ENCODE results near the gene ATG2B. TPM values are rescaled to one million over a fixed set of nuclear protein-coding genes. Genes with fewer than 3 reads are reported as not detected.
"Not testable (repeated sequence)": the region's sequence is repeated elsewhere in the genome, so short reads cannot be mapped to it uniquely, and the experiment has no call there.

The ATG2B gene
- polyA plus RNA-seq, 2 of the 4 experiments (the other 2 are of a cell fraction), result 7.1 to 17.0 TPM

DNA sequence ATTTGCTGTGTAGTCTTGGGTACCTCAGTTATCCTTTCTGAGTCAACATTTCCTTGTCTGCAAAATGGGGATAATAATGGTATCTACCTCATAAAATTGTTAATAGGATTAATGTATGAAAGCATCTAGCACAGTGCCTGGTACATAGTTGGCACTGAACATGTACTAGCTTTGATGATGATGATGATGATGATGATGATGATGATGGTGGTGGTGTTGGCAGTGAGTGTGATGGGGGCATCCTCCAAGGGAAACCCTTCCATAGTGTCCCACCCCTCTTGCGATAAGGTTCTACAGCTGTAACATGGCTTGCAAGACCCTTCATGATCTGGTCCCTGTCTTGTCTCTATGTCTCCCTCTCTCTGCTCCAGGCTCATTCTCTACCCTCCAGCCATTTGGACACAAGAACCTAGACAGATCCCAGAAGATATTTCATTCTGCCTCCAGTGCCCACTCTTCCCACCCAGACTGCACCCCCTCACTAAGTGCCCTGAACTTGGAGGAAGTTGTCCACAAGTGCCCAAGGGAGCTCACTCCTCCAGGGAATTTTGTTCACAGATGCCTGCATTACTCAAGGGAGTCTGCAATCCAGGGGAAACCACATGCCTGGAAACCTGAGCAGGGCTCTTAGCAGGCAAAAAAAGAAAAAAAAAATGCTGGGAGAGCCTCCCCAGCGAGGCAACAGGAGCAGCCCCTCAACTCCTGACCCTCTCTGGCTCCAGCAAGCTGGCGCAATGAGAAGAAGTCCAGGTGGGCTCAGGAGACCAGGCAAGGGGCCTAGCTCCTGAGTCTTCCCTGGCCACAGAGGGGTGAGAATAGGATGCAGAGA lies 117.2 kb downstream of the ATG2B start:
- WGBS (ENCODE audit: missing lambda C conversion rate), result 60% methylated on average over 3 of the region's 3 CpGs
- ATAC-seq (peak; percentile 45 to 62), FAIRE-seq (no peak), DNase-seq (ENCODE audit: low read depth in 1 of 2, low spot score in 1 of 2) (no peak)
- H3K27ac ChIP-seq, result peak overlapping the region; percentile 76 to 91
- no peaks in the 10 kb centered on the region for H3K9me3 ChIP-seq
- ChIA-PET POLR2A (interaction anchor here (0.7 to 1.6 kb wide), 3 partner anchors 15 to 41 kb away, joined by 4 to 5 read pairs (median 4); partner anchors contain the start of gene BDKRB2), CTCF (interaction anchor here (0.6 to 9.1 kb wide), 9 partner anchors 8 to 147 kb away, joined by 3 to 66 read pairs (median 4); no protein-coding TSS in a partner anchor)
- H3K4me3 ChIP-seq, result no peak overlapping the region
- peaks cover 44% of the 10 kb centered on the region for H3K4me1 ChIP-seq
- H3K4me2 ChIP-seq, result peak overlapping the region; percentile 44
- TF ChIP-seq, protein P1, sequence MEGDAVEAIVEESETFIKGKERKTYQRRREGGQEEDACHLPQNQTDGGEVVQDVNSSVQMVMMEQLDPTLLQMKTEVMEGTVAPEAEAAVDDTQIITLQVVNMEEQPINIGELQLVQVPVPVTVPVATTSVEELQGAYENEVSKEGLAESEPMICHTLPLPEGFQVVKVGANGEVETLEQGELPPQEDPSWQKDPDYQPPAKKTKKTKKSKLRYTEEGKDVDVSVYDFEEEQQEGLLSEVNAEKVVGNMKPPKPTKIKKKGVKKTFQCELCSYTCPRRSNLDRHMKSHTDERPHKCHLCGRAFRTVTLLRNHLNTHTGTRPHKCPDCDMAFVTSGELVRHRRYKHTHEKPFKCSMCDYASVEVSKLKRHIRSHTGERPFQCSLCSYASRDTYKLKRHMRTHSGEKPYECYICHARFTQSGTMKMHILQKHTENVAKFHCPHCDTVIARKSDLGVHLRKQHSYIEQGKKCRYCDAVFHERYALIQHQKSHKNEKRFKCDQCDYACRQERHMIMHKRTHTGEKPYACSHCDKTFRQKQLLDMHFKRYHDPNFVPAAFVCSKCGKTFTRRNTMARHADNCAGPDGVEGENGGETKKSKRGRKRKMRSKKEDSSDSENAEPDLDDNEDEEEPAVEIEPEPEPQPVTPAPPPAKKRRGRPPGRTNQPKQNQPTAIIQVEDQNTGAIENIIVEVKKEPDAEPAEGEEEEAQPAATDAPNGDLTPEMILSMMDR (IDR thresholded peaks at IDR 0.05), result no peak
- TF ChIP-seq TP53 (CRISPR knock-in tag; IDR thresholded peaks at IDR 0.05) (no peak), HDAC2 (IDR thresholded peaks at IDR 0.05) (no peak), POLR2A (IDR thresholded peaks at IDR 0.05; ENCODE audit: low read length) (no peak), KDM5A (IDR thresholded peaks at IDR 0.05) (no peak), ESRRA (IDR thresholded peaks at IDR 0.05; ENCODE audit: borderline replicate concordance, low read length) (no peak), ZSCAN20 (CRISPR knock-in tag; IDR thresholded peaks at IDR 0.05) (no peak), MAFK (IDR thresholded peaks at IDR 0.05; ENCODE audit: partially characterized antibody) (no peak)
- TF ChIP-seq, protein P2, sequence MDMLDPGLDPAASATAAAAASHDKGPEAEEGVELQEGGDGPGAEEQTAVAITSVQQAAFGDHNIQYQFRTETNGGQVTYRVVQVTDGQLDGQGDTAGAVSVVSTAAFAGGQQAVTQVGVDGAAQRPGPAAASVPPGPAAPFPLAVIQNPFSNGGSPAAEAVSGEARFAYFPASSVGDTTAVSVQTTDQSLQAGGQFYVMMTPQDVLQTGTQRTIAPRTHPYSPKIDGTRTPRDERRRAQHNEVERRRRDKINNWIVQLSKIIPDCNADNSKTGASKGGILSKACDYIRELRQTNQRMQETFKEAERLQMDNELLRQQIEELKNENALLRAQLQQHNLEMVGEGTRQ (IDR thresholded peaks at IDR 0.05), result no peak
- TF ChIP-seq, protein P3, sequence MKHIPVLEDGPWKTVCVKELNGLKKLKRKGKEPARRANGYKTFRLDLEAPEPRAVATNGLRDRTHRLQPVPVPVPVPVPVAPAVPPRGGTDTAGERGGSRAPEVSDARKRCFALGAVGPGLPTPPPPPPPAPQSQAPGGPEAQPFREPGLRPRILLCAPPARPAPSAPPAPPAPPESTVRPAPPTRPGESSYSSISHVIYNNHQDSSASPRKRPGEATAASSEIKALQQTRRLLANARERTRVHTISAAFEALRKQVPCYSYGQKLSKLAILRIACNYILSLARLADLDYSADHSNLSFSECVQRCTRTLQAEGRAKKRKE (CRISPR knock-in tag; IDR thresholded peaks at IDR 0.05; ENCODE audit: low read depth), result no peak
- TF ChIP-seq, protein P4, sequence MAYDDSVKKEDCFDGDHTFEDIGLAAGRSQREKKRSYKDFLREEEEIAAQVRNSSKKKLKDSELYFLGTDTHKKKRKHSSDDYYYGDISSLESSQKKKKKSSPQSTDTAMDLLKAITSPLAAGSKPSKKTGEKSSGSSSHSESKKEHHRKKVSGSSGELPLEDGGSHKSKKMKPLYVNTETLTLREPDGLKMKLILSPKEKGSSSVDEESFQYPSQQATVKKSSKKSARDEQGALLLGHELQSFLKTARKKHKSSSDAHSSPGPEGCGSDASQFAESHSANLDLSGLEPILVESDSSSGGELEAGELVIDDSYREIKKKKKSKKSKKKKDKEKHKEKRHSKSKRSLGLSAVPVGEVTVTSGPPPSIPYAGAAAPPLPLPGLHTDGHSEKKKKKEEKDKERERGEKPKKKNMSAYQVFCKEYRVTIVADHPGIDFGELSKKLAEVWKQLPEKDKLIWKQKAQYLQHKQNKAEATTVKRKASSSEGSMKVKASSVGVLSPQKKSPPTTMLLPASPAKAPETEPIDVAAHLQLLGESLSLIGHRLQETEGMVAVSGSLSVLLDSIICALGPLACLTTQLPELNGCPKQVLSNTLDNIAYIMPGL (CRISPR knock-in tag; IDR thresholded peaks at IDR 0.05; ENCODE audit: borderline replicate concordance), result no peak

DNA sequence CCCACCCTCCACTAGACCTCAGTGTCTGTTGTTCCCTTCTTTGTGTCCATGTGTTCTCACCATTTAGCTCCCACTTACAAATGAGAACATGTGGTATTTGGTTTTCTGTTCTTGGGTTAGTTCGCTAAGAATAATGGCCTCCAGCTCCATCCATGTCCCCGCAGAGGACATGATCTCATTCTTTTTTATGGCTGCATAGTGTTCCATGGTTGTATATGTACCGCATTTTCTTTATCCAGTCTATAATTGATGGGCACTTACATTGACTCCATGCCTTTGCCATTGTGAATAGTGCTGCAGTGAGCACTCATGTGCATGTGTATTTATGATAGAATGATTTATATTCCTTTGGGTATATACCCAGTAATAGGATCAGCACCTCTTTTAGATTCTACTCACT lies 118.1 kb downstream of the ATG2B start:
- not testable (repeated sequence) for H3K9me3 ChIP-seq; FAIRE-seq; DNase-seq (ENCODE audit: low read depth in 1 of 2, low spot score in 1 of 2); ATAC-seq; H3K4me3 ChIP-seq; H3K4me2 ChIP-seq
- Histone ChIP-seq H3K27ac (peak overlapping the region; percentile 76 to 91; a peak in 4 of 6 replicates), H3K4me1 (peaks cover 42% of the 10 kb centered on the region)
- 79% methylated on average over 3 of the region's 3 CpGs for WGBS (ENCODE audit: missing lambda C conversion rate)
- CTCF ChIA-PET, result interaction anchor here (1.6 to 9.1 kb wide), 2 partner anchors 28 to 145 kb away, joined by 10 to 66 read pairs; no protein-coding TSS in a partner anchor
- POLR2A ChIA-PET, result interaction anchor here (0.7 kb wide), 1 partner anchor 688 kb away, joined by 3 read pairs; no protein-coding TSS in a partner anchor

DNA sequence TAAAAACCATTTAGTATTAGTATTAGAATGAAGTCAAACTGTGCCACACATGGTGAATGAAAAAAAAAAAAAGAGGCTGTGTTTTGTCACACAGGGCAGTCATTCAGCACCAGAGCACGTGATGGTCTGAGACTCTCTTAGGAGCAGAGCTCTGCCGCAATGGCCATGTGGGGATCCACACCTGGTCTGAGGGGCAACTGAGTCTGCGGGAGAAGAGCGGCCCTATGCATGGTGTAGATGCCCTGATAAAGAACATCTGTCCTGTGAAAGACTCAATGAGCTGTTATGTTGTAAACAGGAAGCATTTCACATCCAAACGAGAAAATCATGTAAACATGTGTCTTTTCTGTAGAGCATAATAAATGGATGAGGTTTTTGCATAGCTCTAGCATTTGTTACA lies 119.4 kb downstream of the ATG2B start:
- no peak overlapping the region for H3K4me3 ChIP-seq
- DNase-seq (ENCODE audit: low read depth in 1 of 2, low spot score in 1 of 2) (no peak), FAIRE-seq (no peak), ATAC-seq (no peak)
- CTCF ChIA-PET, result interaction anchor here (0.7 to 9.1 kb wide), 4 partner anchors 12 to 246 kb away, joined by 3 to 66 read pairs (median 4); partner anchors contain the start of gene BDKRB1
- TF ChIP-seq, protein P5, sequence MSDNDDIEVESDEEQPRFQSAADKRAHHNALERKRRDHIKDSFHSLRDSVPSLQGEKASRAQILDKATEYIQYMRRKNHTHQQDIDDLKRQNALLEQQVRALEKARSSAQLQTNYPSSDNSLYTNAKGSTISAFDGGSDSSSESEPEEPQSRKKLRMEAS (IDR thresholded peaks at IDR 0.05), result no peak
- no peak for TF ChIP-seq FOXS1 (CRISPR knock-in tag; IDR thresholded peaks at IDR 0.05)
- TF ChIP-seq CEBPB (IDR thresholded peaks at IDR 0.05), result no peak
- TF ChIP-seq NPAS2 (CRISPR knock-in tag; IDR thresholded peaks at IDR 0.05; ENCODE audit: borderline replicate concordance), result no peak
- no peak for TF ChIP-seq HOXA7 (CRISPR knock-in tag; IDR thresholded peaks at IDR 0.05)
- TF ChIP-seq MAZ (IDR thresholded peaks at IDR 0.05; ENCODE audit: borderline replicate concordance, low read depth, low read length), result no peak
- TF ChIP-seq RNF2 (IDR thresholded peaks at IDR 0.05; ENCODE audit: borderline replicate concordance, low read depth), result no peak
- TF ChIP-seq EP300 (IDR thresholded peaks at IDR 0.05), result no peak
- no peak for TF ChIP-seq ZSCAN20 (CRISPR knock-in tag; IDR thresholded peaks at IDR 0.05)
- TF ChIP-seq, protein P6, sequence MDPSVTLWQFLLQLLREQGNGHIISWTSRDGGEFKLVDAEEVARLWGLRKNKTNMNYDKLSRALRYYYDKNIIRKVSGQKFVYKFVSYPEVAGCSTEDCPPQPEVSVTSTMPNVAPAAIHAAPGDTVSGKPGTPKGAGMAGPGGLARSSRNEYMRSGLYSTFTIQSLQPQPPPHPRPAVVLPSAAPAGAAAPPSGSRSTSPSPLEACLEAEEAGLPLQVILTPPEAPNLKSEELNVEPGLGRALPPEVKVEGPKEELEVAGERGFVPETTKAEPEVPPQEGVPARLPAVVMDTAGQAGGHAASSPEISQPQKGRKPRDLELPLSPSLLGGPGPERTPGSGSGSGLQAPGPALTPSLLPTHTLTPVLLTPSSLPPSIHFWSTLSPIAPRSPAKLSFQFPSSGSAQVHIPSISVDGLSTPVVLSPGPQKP (IDR thresholded peaks at IDR 0.05; ENCODE audit: low read depth, low read length), result no peak
- TF ChIP-seq RCOR1 (IDR thresholded peaks at IDR 0.05; ENCODE audit: low read depth, low read length), result no peak
- TF ChIP-seq GATA3 (IDR thresholded peaks at IDR 0.05; ENCODE audit: borderline replicate concordance), result no peak
- no peak for TF ChIP-seq JUN (IDR thresholded peaks at IDR 0.05)
- TF ChIP-seq EHF (CRISPR knock-in tag; IDR thresholded peaks at IDR 0.05), result no peak
- no peak for TF ChIP-seq RFX5 (IDR thresholded peaks at IDR 0.05)
- H3K9me3 ChIP-seq, result no peaks in the 10 kb centered on the region
- POLR2A ChIA-PET, result no interaction called here
- 61% methylated on average over 5 of the region's 5 CpGs for WGBS (ENCODE audit: missing lambda C conversion rate)
- no peak overlapping the region for H3K4me2 ChIP-seq
- 0 out of 6 replicates have a peak overlapping the region, but pooled peaks of 1 of the 2 experiments have one; percentile 1 for H3K27ac ChIP-seq
- H3K4me1 ChIP-seq, result peaks cover 41% of the 10 kb centered on the region
